Spleen (tissue), 11 donors: Measurements from ENCODE around the gene WHRN. TPM values are rescaled to one million over a fixed set of nuclear protein-coding genes. Genes with fewer than 3 reads are reported as not detected.
A peak's percentile ranks its signal among the peaks of the same experiment; 100 is the strongest.

Source experiments
- DNase-seq: peaks from one replicate; pipeline ENCODE4 v3.0.0-alpha.2; 2020
- H3K27ac ChIP-seq, 8 donors: fragments of 200-600 bp; sonication (generic) in 7 of 8; 1 replicate in 4 of 8; 2 replicates in 4 of 8; pipeline versions ENCODE4 v1.5.0 to v1.8.0; 2016 to 2021; ENCODE audit warnings: inconsistent platforms in 4 of 8, mild to moderate bottlenecking in 4 of 8, moderate library complexity in 1 of 8
- H3K27me3 ChIP-seq, 7 donors: fragments of 200-600 bp; sonication (generic) in 6 of 7; replicated peaks in 1 of 7; 1 replicate in 4 of 7; 2 replicates in 3 of 7; pipeline versions ENCODE4 v1.5.0 to v1.8.0; 2016 to 2021; ENCODE audit warnings: inconsistent platforms in 3 of 7, mild to moderate bottlenecking in 1 of 7
- H3K36me3 ChIP-seq, 6 donors: fragments of 200-600 bp; sonication (generic) in 5 of 6; 1 replicate in 4 of 6; 2 replicates in 2 of 6; pipeline versions ENCODE4 v1.5.0 to v1.8.0; 2016 to 2021; ENCODE audit warnings: inconsistent platforms in 2 of 6
- H3K4me1 ChIP-seq, 6 donors: fragments of 200-600 bp; sonication (generic) in 5 of 6; 1 replicate in 3 of 6; 2 replicates in 3 of 6; pipeline versions ENCODE4 v1.5.0 to v1.8.0; 2016 to 2021; ENCODE audit warnings: inconsistent platforms in 3 of 6
- H3K4me3 ChIP-seq, 8 donors: fragments of 200-600 bp; sonication (generic) in 7 of 8; 1 replicate in 4 of 8; 2 replicates in 4 of 8; pipeline versions ENCODE4 v1.5.0 to v1.8.0; 2016 to 2021; ENCODE audit warnings: inconsistent platforms in 4 of 8, mild to moderate bottlenecking in 4 of 8, moderate library complexity in 2 of 8
- H3K9me3 ChIP-seq, 8 donors: fragments of 200-600 bp; sonication (generic) in 7 of 8; 1 replicate in 4 of 8; 2 replicates in 4 of 8; pipeline versions ENCODE4 v1.5.0 to v1.8.0; 2016 to 2021; ENCODE audit warnings: inconsistent platforms in 4 of 8
- CTCF ChIP-seq, 11 experiments: fragments of 200-600 bp in 7 of 11; fragments of 450-650 bp in 4 of 11; sonication (generic) in 4 of 11; IDR thresholded peaks in 8 of 11; conservative IDR thresholded peaks in 3 of 11; 1 replicate in 7 of 11; 2 replicates in 4 of 11; pipeline versions ENCODE4 v1.4.0 to v1.8.0; 2016 to 2021; ENCODE audit warnings: antibody characterized with exemption in 11 of 11, inconsistent platforms in 4 of 11, mild to moderate bottlenecking in 1 of 11
- POLR2A ChIP-seq, 3 donors: fragments of 450-650 bp; IDR thresholded peaks; one replicate each; pipeline ENCODE4 v1.5.1; 2017; ENCODE audit warnings: antibody characterized with exemption in 3 of 3, mild to moderate bottlenecking in 1 of 3
- POLR2AphosphoS5 ChIP-seq, 3 donors: sonication (generic); formaldehyde crosslinking; IDR thresholded peaks; one replicate each; pipeline ENCODE4 v1.5.1; 2017; ENCODE audit warnings: antibody characterized with exemption in 3 of 3
- WGBS, 5 donors: extraction: QIAGEN DNeasy Blood & Tissue Kit in 3 of 5; methylation state at CpG; one replicate each; pipeline versions ENCODE4 v1.1.5 to v1.1.7; 2013 to 2018; 5-methylcytosine and 5-hydroxymethylcytosine counted together
- intact Hi-C: fragments of 100-400 bp; cut with DNase I; formaldehyde crosslinking; loops from one replicate; pipeline ENCODE4 v1.15.0; 2023; ENCODE audit warnings: low total_unique reads
- polyA plus RNA-seq, 3 donors: library from polyadenylated mRNA; stranded (reverse); fragments of 200-250 nt; gene quantifications; one replicate each; pipeline ENCODE4 v1.2.1, GENCODE V29; 2013
- total RNA-seq, 7 donors: library from RNA; depleted of rRNA in 3 of 7; stranded (reverse); fragments of >200 nt in 3 of 7; fragmentation: NEBNext Ultra II Directional in 4 of 7; extraction: Animal tissue kit (Norgen Biotek cat#: 25700) in 4 of 7; gene quantifications; one replicate each; pipeline versions ENCODE4 v1.1.0 to v1.2.1, GENCODE V29; 2016 to 2021
- donor health status: healthy with polysubstance abuse.
- donor health status: DM: no; HTN: no; CAD: no; lungs with moderate emphysema.
- donor health status: DM: no; HTN: no; CAD: no.
- donor health status: Bipolar disorder and iron deficiency.
- donor health status: healthy.
- donor health status: DM: no; HTN: no; CAD: no.
- donor health status: DM: yes; HTN: yes; CAD: no.

The WHRN gene
- total and polyA plus RNA-seq, 10 donors = 3.7 to 51.6 (median 26.8) TPM

DNA sequence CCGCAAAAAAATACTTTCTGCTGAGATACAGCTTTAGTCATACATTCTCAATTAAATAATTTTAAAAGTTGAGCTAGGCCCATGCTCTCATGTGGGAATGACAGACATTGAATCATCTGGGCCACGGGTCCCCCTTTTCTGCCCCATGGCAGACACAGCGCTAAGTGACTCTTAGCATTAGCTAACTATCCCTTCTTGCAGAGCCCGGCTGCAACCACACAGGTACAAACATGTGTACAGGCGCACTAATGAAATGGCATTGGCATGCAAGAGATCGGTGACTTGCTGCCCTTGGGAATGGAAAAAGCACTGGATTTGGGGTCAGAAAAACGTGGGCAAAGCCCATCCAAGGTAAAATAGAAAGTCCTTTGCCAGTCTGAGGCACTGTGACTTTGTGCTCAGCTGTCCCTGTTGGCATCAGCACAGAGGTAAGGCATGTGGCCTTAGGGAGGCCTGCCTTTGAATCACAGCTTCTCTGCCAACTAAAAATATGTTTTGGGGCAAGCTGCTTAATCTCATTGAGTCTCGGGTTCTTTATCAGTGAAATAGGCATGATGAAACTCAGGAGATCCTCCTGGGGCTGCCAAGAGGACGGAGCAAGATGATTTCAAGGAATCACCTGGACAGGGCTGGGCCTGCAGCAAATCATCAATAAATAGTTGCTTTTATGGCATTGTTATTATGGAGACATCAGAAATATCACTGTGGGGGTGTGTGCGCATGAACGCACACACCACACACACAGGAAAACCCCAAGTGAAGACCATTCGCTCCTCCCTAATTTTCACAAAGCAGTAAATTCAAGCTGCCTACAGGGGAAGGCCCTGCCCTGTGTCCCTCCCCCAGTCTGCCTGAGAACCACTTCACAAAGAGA is 54.2 kb downstream of the WHRN start:
- H3K27ac ChIP-seq = peak overlapping the region in 6 of 8 donors; percentile 44 to 81 (median 62)
- TF ChIP-seq POLR2A (IDR thresholded peaks at IDR 0.05) (no peak), POLR2AphosphoS5 (IDR thresholded peaks at IDR 0.05) (no peak), CTCF (IDR thresholded peaks at IDR 0.05 in 8 of 11, conservative IDR thresholded peaks at IDR 0.05 in 3 of 11) (no peak)
- H3K4me3 ChIP-seq = no peak overlapping the region
- H3K27me3 ChIP-seq = no peaks in the 10 kb centered on the region
- 68 to 81% (median 73%) methylated on average over 12 of the region's 12 CpGs for WGBS, 5 donors
- H3K36me3 ChIP-seq = no peaks in the 10 kb centered on the region
- DNase-seq = no peak
- intact Hi-C loops = no loop called here
- H3K4me1 ChIP-seq = peaks cover 23 to 58% (median 46%) of the 10 kb centered on the region in 6 donors
- no peaks in the 10 kb centered on the region for H3K9me3 ChIP-seq

DNA sequence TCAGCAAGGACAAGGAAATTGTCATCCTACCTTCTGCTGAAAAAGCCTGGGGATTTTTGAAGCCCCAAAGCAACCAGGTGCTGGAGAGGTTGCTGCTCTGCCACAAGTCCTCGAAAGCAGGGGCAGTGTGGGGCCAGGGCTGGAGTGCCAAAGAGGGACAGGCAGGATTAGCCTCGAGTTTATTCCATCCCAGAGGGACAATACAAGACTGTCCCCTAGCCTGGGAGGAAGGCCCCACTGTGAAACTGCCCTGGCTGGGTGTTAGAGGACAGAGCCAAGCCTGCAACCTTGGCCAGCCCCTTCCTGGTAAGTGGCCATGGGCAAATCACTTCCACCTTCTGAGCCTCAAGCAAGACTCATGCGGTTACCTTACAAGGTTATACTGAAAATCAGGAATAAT is 55.1 kb downstream of the WHRN start:
- no peak for DNase-seq
- H3K9me3 ChIP-seq = no peaks in the 10 kb centered on the region
- TF ChIP-seq POLR2AphosphoS5 (IDR thresholded peaks at IDR 0.05) (no peak), POLR2A (IDR thresholded peaks at IDR 0.05) (no peak), CTCF (IDR thresholded peaks at IDR 0.05 in 8 of 11, conservative IDR thresholded peaks at IDR 0.05 in 3 of 11) (no peak)
- H3K36me3 ChIP-seq = no peaks in the 10 kb centered on the region
- peaks cover 23 to 58% (median 46%) of the 10 kb centered on the region in 6 donors for H3K4me1 ChIP-seq
- H3K27me3 ChIP-seq = no peaks in the 10 kb centered on the region
- WGBS, 5 donors = 51 to 89% (median 70%) methylated on average over 3 of the region's 3 CpGs
- intact Hi-C loops = no loop called here
- H3K4me3 ChIP-seq = no peak overlapping the region
- peak overlapping the region in 3 of 8 donors; percentile 56 to 81 (median 66) for H3K27ac ChIP-seq

GRCh38 chr9:114449236-114449635 is 56.0 kb downstream of the WHRN start:
- Histone ChIP-seq H3K4me3 (no peak overlapping the region), H3K4me1 (peaks cover 23 to 58% (median 46%) of the 10 kb centered on the region in 6 donors), H3K27ac (peak overlapping the region in 3 of 8 donors; percentile 26 to 81 (median 66)), H3K27me3 (no peaks in the 10 kb centered on the region), H3K9me3 (no peaks in the 10 kb centered on the region), H3K36me3 (no peaks in the 10 kb centered on the region)
- intact Hi-C loops = no loop called here
- TF ChIP-seq POLR2AphosphoS5 (IDR thresholded peaks at IDR 0.05) (no peak), POLR2A (IDR thresholded peaks at IDR 0.05) (no peak), CTCF (IDR thresholded peaks at IDR 0.05 in 8 of 11, conservative IDR thresholded peaks at IDR 0.05 in 3 of 11) (no peak)
- 51 to 69% (median 60%) methylated on average over 5 of the region's 5 CpGs for WGBS, 5 donors
- DNase-seq = no peak

- 22 to 40% (median 32%) methylated on average over 2 of the region's 2 CpGs for WGBS, 5 donors
- Histone ChIP-seq H3K27me3 (no peaks in the 10 kb centered on the region), H3K4me1 (peaks cover 23 to 58% (median 46%) of the 10 kb centered on the region in 6 donors), H3K9me3 (peaks cover 0 to 4% (median 0%) of the 10 kb centered on the region in 8 donors), H3K27ac (peak overlapping the region in 2 of 8 donors; percentile 26 to 81), H3K36me3 (no peaks in the 10 kb centered on the region), H3K4me3 (no peak overlapping the region)
- intact Hi-C loops = no loop called here
- no peak for TF ChIP-seq POLR2AphosphoS5 (IDR thresholded peaks at IDR 0.05)
- TF ChIP-seq POLR2A (IDR thresholded peaks at IDR 0.05) = no peak
- no peak for TF ChIP-seq CTCF (IDR thresholded peaks at IDR 0.05 in 8 of 11, conservative IDR thresholded peaks at IDR 0.05 in 3 of 11)
- no peak for DNase-seq
Measured at GRCh38 chr9:114448706-114449105, 56.6 kb downstream of the WHRN start.
